WERI-Rb-1 (cell line): ENCODE results near the gene CHRM4.

Experiments used
- DNase-seq: peaks from one replicate; pipeline ENCODE4 v3.0.0-alpha.2; 2020
- H3K27ac ChIP-seq: fragments of 250-450 bp; sonication (Bioruptor Pico); 2 replicates; pipeline ENCODE4 v1.5.1; 2020; ENCODE audit warnings: mild to moderate bottlenecking, moderate library complexity
- H3K27me3 ChIP-seq: fragments of 250-450 bp; sonication (Bioruptor Pico); 2 replicates; pipeline ENCODE4 v1.5.1; 2021; ENCODE audit warnings: mild to moderate bottlenecking, low read depth, moderate library complexity; ENCODE audit not compliant: insufficient read depth, severe bottlenecking
- H3K36me3 ChIP-seq: fragments of 250-450 bp; sonication (Bioruptor Pico); 2 replicates; pipeline ENCODE4 v1.5.1; 2020; ENCODE audit warnings: mild to moderate bottlenecking, moderate library complexity
- H3K4me3 ChIP-seq: 2 replicates; pipeline ENCODE4 v1.5.1; 2011; ENCODE audit warnings: low read depth, mild to moderate bottlenecking, control low read depth, low read length
- H3K9me3 ChIP-seq: fragments of 250-450 bp; sonication (Bioruptor Pico); 2 replicates; pipeline ENCODE4 v1.5.1; 2021; ENCODE audit warnings: mild to moderate bottlenecking, moderate library complexity; ENCODE audit not compliant: severe bottlenecking
- TF ChIP-seq, protein P1 (sequence below): IDR thresholded peaks from 2 replicates; pipeline ENCODE4 v1.5.1; 2011; ENCODE audit warnings: low read depth, mild to moderate bottlenecking, control low read depth, inconsistent platforms, low read length

The CHRM4 gene

DNA sequence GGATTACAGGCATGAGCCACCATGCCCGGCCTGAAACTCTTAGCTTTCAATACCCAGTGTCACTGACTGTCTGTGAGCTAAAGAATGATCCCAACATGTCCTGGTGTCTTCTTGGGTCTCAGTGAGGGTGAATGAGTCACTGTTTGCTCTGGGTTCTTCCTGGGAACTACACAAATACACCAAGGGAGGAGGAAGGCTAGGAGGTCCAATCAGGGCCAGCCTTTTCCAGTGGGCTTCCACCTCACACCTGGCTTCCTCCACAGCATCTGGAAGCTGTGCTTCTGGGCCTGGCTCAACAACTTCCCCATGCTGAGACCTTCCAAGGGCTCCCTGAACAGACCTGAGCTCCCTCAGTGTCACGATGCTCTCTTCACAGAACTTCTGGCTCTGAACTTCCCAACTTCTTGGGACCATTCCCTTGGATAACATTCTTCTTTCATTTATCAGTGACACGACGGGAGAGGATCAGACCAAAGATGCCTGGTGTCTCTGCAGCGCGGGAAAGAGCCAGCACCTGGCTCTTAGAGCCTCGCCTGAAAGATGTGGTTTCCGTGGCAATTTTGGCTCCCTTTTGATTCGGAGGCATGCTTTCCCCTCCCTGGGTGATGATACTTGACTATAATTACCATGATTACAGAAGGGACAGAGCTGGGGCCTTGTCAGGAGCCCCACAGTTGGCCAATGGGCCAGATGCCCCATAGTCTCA lies 22.3 kb upstream of the CHRM4 start:
- H3K27me3 ChIP-seq = no peaks in the 10 kb centered on the region
- TF ChIP-seq, protein P1, sequence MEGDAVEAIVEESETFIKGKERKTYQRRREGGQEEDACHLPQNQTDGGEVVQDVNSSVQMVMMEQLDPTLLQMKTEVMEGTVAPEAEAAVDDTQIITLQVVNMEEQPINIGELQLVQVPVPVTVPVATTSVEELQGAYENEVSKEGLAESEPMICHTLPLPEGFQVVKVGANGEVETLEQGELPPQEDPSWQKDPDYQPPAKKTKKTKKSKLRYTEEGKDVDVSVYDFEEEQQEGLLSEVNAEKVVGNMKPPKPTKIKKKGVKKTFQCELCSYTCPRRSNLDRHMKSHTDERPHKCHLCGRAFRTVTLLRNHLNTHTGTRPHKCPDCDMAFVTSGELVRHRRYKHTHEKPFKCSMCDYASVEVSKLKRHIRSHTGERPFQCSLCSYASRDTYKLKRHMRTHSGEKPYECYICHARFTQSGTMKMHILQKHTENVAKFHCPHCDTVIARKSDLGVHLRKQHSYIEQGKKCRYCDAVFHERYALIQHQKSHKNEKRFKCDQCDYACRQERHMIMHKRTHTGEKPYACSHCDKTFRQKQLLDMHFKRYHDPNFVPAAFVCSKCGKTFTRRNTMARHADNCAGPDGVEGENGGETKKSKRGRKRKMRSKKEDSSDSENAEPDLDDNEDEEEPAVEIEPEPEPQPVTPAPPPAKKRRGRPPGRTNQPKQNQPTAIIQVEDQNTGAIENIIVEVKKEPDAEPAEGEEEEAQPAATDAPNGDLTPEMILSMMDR = no peak
- peaks cover 67% of the 10 kb centered on the region for H3K36me3 ChIP-seq
- no peak overlapping the region for H3K4me3 ChIP-seq
- no peak for DNase-seq
- no peaks in the 10 kb centered on the region for H3K9me3 ChIP-seq
- H3K27ac ChIP-seq = no peak overlapping the region

DNA sequence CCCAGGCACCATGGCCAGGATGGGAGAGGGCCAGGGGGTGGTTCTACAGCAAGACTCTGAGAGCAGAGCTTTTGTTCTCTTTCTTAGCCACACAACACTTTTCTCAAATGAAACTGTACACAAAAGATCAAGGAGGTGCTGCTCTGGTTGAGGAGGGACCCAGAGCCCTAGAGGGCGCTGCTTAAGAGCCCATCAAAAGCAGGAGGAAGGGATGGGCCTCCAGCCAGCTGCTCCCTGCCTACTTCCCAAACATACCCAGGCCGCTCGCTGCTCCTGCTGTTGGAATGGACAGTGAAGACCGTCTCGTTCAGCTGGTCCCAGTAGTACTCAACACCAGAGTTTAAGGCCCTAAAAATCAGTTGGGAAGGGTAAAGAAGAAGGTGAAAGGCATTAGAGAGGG lies 18.4 kb upstream of the CHRM4 start:
- TF ChIP-seq, protein P1 = peak; percentile 87
- DNase-seq = peak; percentile 80
- H3K4me3 ChIP-seq = no peak overlapping the region
- H3K27me3 ChIP-seq = no peaks in the 10 kb centered on the region
- H3K27ac ChIP-seq = peak overlapping the region; percentile 59
- H3K9me3 ChIP-seq = no peaks in the 10 kb centered on the region
- H3K36me3 ChIP-seq = peaks cover 78% of the 10 kb centered on the region

DNA sequence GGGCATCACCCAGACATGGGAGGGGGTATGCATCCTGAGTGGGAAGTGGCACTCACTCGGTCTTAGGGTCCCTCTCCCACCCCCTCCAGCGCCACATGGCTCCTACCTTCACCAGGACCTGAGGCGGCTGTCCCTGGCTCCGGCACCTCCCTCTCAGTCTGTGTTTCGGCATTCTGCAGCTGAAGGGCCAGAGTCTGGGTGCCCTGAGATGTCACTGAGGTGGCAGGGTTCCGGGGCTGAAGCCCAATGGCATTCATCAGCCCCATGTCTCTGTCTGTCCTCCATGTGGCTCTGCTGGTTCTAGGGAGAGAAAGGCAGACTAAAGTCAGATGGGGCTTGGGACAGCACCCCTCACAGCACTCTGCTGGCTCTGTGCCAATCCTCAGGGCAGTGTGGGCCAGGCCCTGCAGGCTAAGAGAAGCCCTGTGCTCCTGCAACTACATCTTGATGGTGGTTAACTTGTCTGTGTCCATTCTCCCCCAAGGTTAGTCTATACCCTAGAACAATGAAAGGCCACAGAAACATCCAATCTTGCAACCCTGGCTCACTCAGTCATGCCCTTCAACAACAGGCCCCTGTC lies 16.9 kb upstream of the CHRM4 start:
- H3K27me3 ChIP-seq = no peaks in the 10 kb centered on the region
- H3K4me3 ChIP-seq = no peak overlapping the region
- no peak for DNase-seq
- TF ChIP-seq, protein P1 = no peak
- H3K27ac ChIP-seq = no peak overlapping the region
- H3K36me3 ChIP-seq = peaks cover 76% of the 10 kb centered on the region
- H3K9me3 ChIP-seq = no peaks in the 10 kb centered on the region

DNA sequence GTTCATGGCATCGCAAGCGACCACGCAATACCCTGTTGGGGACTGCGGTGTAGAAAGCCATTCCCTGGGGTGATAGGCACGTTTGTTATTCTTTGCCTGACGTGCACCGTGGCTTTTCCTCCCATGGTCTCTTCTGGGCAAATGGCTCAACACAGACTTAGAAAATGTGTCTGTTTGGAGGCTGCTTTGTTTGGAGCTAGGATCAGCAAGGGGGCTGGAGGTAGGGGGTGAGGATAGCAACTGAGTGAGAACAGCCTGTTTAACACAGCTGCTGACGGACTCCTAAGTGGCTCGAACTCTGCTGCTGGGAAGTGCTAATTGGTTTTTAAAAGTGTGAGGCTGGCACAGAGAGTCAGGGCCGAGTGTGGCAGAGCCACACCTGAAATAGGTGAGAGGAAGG lies 16.1 kb upstream of the CHRM4 start:
- no peak for DNase-seq
- no peak overlapping the region for H3K27ac ChIP-seq
- TF ChIP-seq, protein P1 = no peak
- H3K4me3 ChIP-seq = no peak overlapping the region
- no peaks in the 10 kb centered on the region for H3K27me3 ChIP-seq
- H3K36me3 ChIP-seq = peaks cover 75% of the 10 kb centered on the region
- H3K9me3 ChIP-seq = no peaks in the 10 kb centered on the region

DNA sequence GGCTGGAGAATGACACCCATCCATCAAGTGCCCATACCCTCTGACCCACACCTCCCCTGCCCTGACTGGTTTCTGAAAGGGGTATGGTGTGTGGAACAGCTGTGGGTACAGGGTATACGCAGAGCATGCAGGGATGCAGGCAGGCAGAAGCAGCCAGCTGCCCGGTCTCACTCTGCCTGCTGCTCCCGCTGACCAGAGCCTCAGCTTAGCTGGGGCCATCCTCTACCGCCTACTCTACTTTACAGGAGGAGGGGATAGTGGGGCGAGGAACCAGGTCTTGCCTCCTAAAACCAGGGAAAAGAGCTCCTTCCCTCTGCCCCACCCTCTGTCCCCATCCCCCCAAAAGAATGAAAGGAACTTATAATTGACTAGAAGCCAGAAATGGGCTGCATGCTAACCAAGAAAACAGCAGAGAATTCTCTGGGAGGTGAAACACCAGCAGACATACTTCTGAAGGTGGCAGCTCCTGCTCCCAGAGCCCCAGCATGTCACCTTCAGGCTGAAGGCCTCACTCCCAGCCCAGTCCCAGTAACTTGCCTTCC lies 13.0 kb upstream of the CHRM4 start:
- Histone ChIP-seq H3K36me3 (peaks cover 63% of the 10 kb centered on the region), H3K27ac (no peak overlapping the region), H3K27me3 (no peaks in the 10 kb centered on the region), H3K4me3 (no peak overlapping the region), H3K9me3 (no peaks in the 10 kb centered on the region)
- TF ChIP-seq, protein P1 = no peak
- DNase-seq = no peak
